T-helper 9 cell (primary cell): ENCODE measurements around the gene VPS9D1.

ENCODE experiments used
- DNase-seq: peaks from one replicate; pipeline ENCODE4 v3.0.0-alpha.2; 2020
- total RNA-seq, 2 donors: gene quantifications; one replicate each; lab custom pipeline; 2026; lab: John Stamatoyannopoulos, UW

The VPS9D1 gene, protein sequence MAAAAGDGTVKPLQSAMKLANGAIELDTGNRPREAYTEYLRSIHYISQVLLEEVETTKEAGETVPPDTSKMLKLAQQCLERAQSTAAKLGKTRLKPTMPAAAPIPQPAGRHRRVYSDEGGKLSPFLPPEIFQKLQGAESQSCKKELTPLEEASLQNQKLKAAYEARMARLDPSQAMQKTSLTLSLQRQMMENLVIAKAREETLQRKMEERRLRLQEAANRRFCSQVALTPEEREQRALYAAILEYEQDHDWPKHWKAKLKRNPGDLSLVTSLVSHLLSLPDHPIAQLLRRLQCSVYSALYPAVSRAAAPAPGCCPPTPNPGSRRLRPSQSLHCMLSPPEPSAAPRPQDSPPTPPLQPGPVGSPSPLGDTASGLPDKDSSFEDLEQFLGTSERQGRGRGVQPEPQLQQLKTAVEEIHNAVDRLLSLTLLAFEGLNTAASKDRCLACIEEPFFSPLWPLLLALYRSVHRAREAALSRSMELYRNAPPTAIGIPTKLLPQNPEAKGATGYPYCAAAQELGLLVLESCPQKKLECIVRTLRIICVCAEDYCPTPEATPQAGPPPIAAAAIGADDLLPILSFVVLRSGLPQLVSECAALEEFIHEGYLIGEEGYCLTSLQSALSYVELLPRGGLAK
- total RNA-seq: 13.8 to 33.5 reads per million in 2 donors

DNA sequence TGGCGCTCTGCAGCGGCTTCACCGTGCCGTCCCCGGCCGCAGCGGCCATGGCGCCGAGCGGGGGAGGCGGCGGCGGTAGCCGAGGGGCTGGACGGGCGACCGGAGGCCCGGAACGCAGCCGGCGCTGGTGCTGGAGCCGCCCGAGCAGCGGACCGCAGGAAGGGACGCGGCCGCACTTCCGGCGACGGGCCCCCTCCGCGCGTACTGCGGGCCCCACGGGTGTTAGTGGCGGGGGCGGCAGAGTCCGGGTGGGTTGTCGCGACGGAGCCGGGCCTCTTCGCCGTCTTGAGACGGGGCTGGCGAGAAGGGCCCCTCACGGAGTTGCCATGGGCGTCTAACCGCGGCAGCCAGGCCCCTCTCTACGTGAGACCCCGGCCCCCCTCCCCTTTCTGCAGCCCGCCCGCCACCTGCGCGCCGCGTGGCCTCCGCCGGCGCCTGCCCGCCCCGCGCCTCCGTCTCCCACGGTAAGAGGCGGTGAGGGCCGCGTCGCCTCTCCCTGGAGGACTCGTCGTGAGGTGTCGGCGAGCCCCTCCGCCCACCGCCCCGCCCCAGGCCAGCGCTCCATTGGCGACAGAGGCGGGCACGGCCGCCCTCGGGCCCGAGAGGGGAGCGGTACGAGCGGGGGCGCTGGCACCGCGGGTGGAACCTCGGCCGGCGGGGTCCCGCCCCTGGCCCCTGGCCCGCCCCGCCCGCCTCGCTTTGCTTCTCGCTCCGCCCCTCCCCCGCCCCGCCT, at the start of gene VPS9D1, which contains the start of gene ZNF276:
Gene VPS9D1, minus strand, starts transcription at position 86 of the 733 bp plus-strand sequence. Its CDS starts 37 bp downstream, at position 49.
Gene ZNF276, plus strand, starts transcription at position 725 of the 733 bp plus-strand sequence. CDS start 104 bp downstream, outside the sequence.
- DNase-seq: peak; percentile 81

DNA sequence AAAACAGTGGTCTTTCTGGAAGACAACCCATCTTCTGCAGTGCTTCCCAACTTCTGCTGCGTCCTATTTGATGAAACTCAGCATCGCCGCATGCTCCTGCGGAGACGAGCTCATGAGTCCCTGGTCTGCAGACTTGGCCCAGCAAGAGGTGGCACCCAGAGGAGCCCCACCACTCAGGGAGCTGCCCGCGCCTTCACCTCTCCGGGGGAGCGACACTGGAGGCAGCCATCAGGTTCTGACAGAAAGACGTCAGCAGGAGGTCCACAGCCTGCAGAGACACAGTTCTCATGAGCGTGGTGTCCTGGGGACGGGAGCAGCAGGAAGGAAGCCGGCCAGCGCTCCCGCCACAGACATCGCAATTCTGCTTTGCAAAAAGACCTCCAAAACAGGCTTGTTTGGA, 49.7 kb upstream of the VPS9D1 start:
- DNase-seq: no peak

DNA sequence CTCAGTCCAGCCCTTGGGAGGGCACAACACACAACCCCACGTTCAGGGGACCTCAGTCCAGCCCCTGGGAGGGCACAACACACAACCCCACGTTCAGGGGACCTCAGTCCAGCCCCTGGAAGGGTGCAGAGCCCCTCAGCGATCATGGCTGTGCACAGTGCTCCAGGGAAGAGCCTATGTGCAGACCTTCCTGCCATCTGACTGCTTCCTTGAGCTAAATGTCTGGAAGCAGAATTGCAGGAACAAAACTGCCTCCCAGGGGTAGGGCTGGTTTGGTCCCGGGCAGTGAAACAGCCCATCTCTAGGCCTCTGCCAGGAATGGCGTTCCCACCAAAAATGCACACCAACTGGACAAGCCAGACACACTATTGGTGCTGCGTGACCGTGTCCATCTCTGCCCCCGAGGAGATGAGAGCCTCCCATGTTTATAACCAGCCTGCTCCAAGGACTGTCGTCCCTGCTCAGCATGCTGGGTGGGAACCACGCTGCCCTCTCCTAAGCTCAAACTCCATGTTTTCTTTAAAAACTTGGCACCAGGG, 44.7 kb upstream of the VPS9D1 start:
- no peak for DNase-seq

GRCh38 chr16:89764711-89765201, 44.1 kb upstream of the VPS9D1 start:
- no peak for DNase-seq

DNA sequence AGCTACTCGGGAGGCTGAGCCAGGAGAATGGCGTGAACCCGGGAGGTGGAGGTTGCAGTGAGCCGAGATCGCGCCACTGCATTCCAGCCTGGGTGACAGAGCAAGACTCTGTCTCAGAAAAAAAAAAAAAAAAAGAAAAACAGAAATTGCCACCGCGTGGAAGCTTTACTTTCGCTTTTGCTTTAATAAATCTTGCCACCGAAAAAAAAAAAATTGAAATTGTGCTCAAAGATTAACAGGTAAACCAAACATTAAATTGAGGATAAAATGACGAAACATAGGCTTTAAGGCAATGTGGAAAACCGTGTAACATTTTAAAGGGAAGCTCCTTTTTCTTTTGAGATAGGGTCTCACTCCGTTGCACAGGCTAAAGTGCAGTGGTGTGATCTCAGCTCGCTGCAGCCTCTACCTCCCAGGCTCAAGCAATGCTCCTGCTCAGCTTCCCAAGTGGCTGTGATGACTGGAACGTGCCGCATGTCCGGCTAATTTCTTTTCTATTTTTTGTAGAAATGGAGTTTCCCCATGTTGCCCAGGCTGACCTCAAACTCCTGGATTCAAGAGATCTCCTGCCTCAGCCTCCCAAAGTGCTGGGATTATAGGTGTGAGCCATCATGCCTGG, 40.7 kb upstream of the VPS9D1 start:
- DNase-seq: no peak

DNA sequence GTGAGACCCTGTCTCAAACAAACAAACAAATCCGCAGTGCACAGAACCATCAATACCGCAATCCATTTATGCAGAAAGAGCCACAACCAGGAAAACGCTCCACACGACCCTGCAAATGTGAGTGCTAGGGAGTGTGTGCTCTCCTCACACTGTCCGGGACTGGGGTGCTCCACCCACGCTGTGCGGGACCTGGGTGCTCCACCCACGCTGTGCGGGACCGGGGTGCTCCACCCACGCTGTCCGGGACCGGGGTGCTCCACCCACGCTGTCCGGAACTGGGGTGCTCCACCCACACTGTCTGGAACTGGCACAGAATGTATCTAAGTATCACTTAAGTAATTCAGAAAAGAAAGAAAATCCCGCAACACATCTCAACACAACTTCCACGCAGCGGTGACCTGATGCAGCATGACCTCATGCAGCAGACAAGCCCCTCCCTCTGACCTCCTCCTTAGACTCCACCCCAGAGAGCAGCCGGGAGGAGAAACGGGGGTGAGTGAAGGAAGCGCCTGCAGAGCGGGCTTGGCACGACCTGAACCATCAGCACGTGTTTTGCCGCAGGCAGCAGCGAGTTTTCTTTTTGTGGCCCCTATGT, 39.1 kb upstream of the VPS9D1 start:
- no peak for DNase-seq

- no peak for DNase-seq
Observed at GRCh38 chr16:89749637-89750036, 28.9 kb upstream of the VPS9D1 start.

DNA sequence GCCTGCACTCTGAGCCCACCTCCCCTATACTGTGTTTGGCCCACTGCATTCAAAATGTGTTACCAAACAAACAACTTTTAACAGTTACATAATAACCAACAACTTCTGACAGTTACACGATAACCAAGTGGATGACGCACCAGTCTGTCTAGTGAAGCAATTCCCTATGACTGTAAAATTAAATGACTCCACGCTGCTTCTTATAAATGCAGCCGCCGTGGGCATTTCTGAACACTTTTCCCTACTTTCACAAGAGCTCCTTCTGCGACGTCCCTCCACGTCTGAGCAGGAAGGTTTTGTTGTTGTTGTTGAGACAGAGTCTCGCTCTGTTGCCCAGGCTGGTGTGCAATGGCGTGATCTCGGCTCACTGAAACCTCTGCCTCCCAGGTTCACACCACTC, 28.2 kb upstream of the VPS9D1 start:
- DNase-seq: no peak

GRCh38 chr16:89748076-89748475, 27.4 kb upstream of the VPS9D1 start:
- no peak for DNase-seq

GRCh38 chr16:89746043-89746442, 25.3 kb upstream of the VPS9D1 start:
- no peak for DNase-seq

GRCh38 chr16:89744813-89745212, 24.1 kb upstream of the VPS9D1 start:
- no peak for DNase-seq

- DNase-seq: no peak
Observed at GRCh38 chr16:89742948-89743347, 22.2 kb upstream of the VPS9D1 start.

DNA sequence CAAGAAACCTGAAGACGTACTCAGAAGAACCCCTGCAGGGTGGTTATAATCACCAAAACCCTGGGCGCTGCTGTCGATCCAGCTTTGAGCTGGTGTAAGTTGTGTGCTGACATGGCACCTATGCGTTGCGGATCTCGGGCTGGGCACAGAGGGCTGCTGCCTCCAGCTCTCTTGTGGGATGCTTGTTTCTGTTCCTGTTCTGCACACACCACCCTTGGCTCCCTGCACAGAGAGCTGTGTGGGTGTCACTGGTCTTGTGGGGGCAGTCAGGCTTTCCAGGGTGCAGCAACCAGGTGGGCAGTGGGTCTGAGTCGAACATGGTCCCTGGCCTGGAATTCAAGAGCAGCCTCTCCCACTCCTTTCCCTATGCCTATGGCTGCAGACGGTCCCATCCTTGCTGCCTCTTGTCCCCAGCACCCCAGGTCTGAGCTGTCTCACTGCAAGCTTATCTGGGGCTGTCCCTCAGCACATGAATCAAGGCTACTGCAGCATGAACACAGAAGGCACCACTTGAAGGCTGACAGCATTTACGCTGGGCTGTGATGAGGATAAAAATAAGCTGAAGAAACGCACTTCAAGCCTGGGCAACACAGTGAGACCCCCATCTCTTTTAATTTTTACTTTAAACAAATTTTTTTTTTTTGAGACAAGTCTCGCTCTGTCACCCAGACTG, 20.8 kb upstream of the VPS9D1 start:
- DNase-seq: no peak

GRCh38 chr16:89739383-89739782, 18.7 kb upstream of the VPS9D1 start:
- no peak for DNase-seq

DNA sequence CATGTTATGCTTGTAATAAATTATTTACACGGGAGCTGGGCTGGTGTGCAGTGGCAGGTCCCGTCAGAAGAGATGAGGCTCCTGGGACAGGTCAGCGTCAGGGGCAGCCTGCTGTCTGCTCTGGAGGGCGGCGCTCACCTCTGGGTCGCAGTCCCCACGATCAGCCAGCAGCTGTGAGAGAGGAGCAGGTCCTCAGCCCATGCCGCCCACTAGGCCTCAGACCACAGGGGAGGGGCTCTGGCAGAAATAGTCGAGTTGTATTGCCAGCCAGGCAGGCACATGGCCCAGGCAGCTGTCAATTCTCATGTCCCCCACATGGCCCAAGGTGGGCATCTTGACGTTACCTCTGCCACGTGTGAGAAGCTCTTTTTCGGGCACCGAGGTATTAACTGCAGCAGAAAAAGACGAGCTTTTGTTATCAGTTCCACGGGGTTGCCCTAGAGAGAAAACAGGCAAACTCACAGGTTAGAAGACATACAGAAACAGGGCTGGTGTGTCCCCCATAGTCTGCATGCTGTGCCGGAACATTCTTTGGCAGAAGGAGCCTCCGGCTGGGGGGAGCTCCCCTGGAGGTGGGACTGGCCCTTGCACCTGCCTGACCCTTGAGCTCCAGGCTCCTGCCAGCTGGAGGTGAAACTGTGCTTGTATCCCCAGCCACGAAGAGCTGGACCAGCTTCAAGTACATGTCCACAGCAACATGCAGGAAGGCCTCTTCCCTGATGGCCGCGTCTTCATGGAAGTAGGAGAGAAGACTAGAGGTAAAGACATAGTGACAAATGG, 18.0 kb upstream of the VPS9D1 start:
- no peak for DNase-seq

GRCh38 chr16:89738072-89738377, 17.3 kb upstream of the VPS9D1 start:
- no peak for DNase-seq

- peak; percentile 40 for DNase-seq
Observed at GRCh38 chr16:89737341-89738071, 16.8 kb upstream of the VPS9D1 start.

DNA sequence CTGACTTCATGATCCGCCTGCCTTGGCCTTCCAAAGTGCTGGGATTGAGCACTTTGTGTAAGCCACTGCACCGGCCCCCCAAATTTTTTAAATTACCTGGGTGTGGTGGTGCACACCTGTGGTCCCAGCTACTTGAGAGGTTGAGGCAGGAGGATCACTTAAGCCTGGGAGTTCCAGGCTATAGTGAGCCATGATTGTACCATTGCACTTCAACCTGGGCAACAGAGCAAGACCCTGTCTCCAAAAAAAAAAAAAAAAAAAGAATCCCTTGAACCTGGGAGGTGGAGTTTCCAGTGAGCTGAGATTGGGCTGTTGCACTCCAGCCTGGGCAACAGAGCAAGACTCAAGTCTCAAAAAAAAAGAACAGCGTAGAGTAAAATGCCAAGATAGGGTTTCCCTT, 15.9 kb upstream of the VPS9D1 start:
- DNase-seq: no peak

GRCh38 chr16:89733792-89734191, 13.1 kb upstream of the VPS9D1 start:
- no peak for DNase-seq

GRCh38 chr16:89733322-89733721, 12.6 kb upstream of the VPS9D1 start:
- DNase-seq: no peak
